ENCODE measurements around the gene BDNF.

BDNF gene

DNA sequence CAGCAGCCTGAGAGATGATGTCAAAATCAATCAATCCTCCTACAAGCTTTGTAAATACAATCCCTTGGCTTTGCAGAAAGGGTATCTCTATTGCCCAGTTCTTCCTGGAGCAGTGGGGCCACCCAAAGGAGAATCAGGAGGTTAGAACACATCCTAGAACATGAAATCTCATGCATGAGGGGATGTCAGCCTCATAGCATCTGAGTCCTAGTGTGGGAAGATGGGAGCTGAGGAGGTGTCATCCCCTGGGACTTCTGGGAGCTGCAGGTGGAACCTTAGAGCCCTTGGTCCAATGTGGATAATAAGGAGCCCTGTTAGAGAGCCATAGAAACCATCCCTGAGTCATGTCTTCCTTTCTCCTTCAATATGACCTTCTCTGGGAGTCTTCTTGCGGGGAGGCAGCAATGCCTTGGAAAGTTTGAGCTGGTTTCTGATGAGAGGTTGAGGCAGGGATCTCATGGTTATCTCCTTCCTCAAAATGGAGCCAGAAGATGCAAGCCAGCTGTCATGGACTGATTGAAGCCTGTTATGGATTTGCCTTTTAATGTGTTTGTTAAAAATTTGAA is 74.8 kb downstream of the BDNF start:
- DNase-seq: no peak

DNA sequence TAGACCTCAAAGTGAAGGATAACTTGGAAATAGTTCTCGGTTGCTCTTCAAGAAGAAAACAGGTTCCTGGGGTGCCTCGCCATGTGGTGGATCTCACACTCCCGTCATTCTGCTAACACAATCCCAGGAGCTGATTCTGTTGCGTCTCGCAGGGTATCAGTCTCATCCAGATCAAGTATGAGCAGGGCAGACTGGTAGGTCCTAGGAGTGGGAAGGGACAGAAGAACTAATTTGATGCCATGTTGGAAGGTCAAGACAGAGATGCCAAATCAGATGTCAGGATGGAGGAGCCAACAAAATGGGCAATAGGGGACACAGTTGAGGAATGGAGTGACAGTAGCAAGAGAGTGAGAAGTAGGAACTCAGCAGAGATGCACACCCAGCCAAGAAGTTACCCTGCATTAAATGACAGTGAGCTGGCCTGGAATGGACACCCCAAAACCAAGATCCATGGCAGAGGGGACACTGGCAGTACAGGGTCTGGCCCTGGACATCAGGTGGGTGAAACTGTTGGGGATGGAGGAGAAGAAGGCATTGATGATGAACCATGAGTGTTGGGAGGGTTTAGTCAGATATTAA is 76.2 kb downstream of the BDNF start:
- DNase-seq: no peak

DNA sequence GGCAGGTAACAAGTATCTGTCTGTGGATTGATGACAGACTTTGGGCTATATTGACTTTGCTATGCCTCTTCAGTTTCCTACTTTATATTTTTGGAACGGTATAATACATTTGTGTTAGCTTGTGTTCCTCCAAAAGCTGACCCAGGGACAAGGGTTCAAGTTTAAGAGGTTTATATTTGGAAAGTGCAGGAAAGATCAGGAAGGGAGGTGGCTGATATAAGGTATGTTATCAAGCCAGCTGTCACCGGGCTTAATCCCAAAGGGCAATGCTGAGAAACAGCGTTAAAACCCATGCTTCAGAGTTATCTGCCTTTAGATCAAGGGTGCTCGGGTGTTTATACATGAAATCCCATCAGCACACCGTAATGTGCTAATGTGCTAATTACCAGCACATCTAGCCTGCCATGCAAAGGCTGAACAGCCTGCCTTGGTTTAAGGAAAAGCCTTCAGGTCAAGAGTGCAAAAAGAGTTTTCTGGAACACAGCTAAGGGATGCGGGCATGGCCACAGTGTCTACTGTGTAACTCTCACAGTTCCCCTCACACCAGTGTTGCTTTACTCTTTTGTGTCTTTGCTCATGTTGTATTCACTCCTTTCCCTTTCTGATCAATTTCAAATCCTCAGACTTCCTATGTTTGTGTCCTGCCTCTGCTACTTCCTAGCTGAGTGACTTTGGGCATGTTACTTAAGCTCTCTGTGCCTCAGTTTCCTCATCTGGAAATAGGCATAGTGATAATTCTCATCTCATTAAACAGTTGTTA is 77.5 kb downstream of the BDNF start:
- no peak for DNase-seq

DNA sequence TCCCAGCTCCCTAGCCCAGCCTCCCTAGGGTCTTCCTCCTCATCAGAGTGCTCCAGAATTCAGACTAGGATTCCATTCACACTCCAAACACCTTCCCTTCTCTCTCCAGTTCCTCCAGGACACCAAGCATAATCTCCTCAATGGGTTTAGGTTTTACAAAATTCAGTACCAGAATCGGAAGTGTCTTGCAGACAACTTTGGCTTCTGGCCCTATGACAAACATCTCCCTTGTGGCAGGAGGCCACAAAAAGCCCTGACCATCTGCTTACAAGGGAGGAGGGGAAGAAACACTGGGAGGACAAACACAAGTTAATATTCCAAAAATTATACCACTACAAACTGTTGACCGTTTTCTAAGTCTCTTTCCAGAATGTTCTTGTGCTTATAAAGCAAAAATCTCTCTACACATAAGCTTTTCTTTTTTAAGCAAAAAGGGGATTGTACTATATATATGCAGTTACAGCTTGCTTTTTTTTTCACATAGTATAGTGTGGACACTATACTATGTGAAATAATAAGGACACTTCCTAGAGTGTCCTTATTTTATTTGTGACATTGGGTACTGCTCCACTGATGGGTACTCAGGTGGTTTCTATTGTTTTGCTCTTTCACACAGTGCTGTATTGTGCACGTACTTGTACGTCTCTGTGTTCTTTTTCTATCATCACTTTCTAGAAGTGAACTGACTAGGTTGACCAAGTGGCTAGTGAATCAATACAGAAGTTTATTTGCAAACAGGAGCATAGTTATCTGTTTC is 78.7 kb downstream of the BDNF start:
- DNase-seq: no peak

DNA sequence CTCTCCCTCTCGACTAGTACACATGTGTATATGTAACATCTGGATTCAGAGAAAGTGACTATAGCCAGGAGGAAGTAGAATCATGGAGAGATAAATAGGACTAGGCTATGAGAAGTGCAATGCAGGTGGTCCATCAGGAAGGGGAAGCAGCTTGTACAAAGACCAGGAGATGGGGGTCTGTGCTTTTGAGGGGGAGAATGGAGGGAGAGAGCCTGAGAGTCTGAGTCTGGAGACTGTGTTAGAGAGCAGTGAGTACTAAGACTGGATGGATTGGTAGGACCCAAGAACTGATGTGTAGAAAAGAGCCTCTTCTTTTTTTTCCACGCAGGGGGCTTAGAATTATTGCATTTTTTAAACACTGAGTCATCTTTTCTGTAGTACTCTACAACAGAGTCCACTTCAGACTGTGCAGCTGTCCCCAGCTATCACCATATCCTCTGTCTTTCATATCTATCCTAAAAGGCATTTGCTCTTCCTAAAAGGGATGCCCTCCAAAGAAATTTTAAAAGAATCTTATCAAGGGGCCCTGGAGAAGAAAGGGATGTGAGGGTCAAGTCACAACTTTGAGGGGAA is 80.4 kb downstream of the BDNF start:
- peak; percentile 16 for DNase-seq

DNA sequence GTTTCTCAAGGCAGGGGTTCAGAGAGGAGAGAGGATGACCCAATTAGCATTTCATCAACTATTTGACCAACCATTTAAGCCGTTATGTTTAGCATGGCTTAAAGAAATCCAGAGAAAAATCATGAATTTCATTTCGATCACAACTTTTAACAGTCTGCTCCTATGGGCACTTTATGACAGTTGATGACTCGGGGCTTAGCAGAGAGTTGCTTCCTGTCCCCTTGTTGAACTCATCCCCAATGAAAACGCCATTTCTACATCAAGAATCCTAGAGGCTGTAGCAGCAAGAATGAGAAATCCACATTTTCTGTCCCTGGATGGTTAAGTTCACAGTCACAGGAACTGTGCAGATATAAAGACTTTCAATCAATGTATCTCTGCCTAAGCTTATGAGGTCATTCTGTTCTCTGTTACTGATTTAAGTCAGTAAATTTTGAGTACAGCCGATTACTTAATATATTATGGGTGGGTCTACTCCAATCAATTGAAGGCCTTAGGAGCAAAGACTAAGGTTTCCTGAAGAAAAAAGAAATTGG is 81.1 kb downstream of the BDNF start:
- no peak for DNase-seq

DNA sequence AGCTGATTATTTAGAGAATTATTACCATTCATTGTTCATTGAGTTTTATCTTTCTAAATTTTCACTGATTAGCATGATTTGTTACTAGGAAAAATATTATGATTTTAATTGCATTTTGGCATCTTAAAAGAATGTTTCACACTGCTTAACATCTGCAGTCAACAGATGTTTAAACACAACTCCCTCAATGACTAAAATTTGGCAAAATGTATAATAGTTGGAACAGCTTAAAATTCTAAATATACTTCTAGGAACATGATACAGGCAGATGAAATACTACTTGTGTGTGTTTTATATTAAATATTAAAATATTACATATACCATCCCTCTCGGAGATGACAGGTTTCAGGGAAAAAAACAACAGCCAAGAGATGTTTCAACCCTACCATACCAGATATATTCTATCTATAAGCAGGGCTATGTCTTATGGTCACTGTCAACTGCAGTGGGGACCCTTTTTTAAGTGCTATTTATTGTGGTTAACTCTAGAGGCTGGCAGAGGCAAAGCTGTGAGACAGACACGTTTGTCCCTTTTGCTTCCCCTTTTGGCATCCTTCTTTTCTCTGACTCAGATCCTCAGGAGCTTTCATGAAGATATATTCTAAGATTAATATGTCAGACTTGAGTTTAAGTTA is 81.9 kb downstream of the BDNF start:
- no peak for DNase-seq

DNA sequence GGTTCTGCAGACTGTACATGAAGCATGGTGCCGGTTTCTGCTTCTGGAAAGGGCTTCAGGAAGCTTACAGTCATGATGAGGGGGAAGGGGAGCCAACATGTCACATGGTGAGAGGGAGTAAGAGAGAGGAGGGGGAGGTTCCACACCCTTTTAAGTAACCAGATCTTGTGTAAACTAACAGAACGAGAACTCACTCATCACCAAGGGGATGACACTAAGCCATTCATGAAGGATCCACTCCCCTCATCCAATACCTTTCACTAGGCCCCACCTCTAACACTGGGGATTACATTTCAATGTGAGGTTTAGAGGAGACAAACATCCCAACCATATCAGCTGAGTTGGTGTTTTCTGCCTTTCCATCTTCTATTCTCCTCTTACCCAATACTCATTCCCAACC is 83.5 kb downstream of the BDNF start:
- DNase-seq: peak; percentile 7

DNA sequence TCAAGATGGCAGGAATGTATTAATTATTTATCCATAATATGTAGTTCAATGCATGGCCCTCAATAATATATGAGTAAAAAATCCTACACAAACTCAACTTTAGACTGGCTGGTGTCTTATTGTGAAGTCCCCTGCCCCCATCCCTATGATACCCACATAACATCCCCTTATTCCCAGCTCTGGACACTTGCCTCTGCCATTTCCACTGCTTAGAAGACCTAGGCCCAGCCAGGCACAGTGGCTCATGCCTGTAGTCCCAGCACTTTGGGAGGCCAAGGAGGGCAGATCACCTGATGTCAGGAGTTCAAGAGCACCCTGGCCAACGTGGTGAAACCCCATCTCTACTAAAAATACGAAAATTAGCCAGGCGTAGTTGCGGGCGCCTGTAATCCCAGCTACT is 84.4 kb downstream of the BDNF start:
- DNase-seq: no peak

DNA sequence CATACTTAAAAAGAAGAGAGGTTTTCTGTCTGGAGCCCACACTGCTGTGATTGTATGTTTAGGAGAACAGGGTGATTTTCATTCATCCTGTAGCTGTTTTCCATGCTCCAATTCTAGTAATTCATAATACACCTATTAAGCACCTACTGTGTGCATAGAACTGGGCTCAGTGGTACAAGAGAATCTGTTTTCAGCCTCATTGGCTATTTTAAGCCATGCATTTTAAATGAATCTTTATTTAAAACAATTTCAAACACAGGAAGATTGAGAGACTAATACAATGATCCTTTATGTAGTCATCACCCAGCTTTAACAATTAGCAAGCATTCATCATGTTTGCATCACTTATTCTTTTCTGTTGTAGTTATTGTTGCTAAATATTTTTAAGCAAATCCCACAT is 86.2 kb downstream of the BDNF start:
- DNase-seq: no peak

DNA sequence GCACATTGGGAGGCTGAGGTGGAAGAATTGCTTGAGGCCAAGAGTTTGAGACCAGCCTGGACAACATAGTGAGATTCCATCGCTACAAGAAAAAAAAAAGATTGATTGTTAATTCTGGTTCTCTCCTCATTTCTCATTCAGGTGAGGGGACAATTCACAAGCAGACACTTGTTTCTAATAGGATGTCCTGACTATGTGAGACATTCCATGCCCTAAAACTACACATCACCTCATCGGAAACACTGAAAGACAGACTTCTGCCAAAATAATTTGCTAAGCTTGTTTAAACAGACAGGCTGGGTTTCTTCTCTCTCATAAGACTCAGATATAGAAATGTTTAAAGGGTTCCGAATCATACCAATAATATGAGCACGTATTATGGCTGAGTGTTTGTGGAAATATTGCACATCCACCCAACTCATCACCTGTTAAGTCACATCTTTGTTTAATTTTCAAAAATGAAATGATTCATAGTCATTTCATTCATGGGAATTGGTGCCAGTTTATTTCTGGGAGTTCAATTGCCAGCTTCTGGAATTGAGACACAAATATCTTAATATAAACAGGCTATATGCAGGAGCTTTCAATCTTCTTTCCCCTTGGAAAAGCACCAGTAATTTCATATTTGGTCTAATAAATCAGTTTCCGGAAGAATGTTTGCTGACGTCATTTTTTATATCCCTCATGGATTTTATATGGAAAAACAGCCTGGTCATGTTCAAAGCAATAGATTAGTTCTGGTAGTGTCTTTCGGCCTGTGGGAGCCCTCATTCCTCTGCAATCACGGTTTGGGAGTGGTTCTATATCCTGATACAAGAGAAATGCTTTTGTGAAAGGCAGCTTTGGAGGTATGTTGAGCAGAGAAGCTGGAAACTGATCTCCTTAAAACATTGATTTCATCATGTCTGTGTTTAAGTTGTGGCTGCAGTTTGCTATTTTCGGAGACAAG is 87.0 kb downstream of the BDNF start:
- DNase-seq: no peak

DNA sequence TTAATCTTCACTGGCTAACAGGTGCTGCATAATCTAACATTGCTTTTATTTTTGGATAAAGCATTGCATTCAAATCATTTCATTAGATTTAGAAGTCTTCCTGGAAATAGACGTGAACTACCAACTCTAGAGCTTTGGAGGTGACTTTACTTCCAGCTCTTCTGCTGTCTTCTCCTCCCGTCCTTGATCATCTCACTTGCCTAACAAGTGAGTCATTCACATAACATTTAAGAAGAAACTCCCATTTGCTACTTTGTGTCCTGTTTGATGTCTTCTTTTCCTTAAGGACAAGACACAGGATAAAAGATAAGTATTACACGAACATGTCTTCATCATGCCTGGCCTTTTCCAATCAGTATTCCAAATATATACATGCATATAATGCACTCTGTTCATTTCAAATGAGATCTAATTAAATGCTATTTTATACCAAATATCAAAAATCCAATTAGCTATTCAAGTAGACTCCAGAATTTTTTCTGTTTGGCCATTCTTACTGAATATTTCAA is 88.3 kb downstream of the BDNF start:
- DNase-seq: no peak

DNA sequence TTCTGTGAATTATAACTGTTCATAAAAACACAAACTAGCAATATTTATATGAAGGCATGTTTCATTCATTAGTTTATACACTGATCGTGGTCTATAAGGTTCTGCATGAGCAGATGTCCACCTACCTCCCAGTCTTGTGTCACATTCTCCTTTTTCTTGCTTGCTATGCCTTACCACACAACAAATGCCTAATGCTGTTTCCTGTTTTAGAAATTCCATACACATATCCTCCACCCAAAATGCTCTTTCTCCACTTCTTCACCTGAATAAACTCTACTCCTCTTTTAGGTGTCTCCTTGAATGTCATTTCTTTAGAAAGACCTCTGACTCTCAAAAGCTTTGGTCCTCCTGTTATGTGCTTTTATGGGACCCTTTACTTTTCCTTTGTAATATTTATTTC is 88.9 kb downstream of the BDNF start:
- DNase-seq: no peak

DNA sequence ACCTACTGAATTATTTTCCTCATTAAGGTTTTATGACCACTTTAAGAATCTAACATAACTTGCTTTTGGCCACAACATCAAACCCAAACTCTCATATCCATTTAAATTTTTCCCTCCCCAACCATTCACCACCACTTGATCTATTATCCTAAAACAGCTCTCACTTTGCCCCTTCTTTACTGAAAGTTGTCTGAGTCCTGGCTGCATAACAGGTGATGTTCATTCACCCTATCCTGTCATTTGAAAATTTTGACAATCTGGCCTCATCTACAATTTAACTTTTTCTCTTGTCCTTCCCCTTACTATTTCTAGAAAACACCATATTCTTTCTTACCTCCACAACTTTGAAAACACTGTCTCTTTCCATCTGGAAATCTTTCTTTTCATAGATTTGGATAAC is 89.3 kb downstream of the BDNF start:
- DNase-seq: no peak

DNA sequence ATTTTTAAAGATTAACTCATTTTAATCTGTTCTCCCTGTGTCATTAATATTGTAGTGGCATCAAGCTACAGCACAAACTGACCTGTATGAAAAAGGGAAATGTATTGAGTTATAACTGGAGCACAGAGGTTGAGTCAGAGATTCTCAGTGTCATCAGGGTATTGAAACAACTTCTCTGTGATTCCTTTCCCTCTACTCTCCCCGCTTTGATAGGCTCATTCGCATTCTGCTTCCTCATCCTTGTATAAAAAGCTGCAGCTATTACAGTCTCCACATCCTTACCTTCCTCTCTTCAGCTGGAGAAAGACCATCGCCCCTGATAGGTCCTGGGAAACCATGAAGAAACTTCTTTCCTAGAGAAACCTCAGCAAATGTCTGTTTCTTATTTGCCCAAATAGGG is 90.0 kb downstream of the BDNF start:
- no peak for DNase-seq

DNA sequence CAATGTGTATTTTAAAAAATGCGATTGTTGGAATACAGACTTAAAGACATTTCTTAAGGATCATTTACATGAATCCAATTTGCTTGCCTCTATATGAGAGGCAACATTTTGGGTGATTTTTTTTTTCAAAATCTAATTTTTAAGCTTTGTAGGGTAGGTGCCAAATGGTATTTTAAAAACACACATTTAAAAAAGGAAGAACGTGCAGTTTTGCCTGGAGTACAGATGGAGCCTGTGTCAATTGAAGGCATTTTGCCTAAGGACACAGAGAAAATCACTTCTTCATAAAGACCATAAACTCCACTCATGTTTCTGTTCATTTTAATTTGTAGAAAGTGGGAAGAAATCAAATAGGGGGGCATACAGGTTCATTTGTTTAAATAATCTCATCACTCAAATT is 91.3 kb downstream of the BDNF start:
- no peak for DNase-seq

DNA sequence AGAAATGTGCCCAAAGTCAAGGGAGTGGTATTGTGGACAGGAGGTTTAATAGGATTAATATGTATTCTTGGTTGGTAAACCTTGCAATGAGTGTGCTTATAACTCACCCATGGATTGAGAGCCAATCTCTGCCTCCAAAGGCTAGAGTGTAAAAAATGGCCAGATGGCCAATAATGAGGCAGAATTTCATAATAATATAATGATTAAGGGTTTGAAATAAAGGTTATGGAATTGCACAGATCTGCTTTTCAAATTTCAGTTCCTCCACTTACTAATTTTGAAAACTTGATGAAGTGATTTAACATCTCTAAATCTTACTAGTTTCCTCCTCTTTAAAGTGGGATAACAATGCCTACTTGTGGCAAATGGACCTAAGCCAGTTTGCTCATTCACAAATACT is 94.8 kb downstream of the BDNF start:
- DNase-seq: no peak
